WTC11 (cell line): ENCODE measurements around the gene PRR19. TPM values are rescaled to one million over a fixed set of nuclear protein-coding genes. Genes with fewer than 3 reads are reported as not detected.
A peak's percentile ranks its signal among the peaks of the same experiment; 100 is the strongest.

Source experiments
- ATAC-seq: fragments of 200-7000 bp; cut with Tn5 transposase; 2 replicates; pipeline ENCODE4 v1.10.0; 2021; ENCODE audit warnings: mild to moderate bottlenecking, moderate library complexity
- CTCF ChIA-PET: fragments of 300-600 bp; sonication (Branson Sonifier 250); formaldehyde crosslinking; loops from one replicate; lab custom pipeline; 2021; ENCODE audit warnings: antibody characterized with exemption; lab: Charles Lee
- POLR2A ChIA-PET: fragments of 350-600 bp; sonication (Branson Sonifier 250); formaldehyde crosslinking; loops from one replicate; lab custom pipeline; 2021; ENCODE audit warnings: antibody characterized with exemption; lab: Charles Lee
- DNase-seq: peaks from one replicate; pipeline ENCODE4 v3.0.0; 2021; ENCODE audit warnings: low spot score
- H3K27ac Mint-ChIP-seq: 2 replicates; pipeline ENCODE4 v1.8.0; 2021; ENCODE audit warnings: mixed read lengths
- H3K27me3 Mint-ChIP-seq: 2 replicates; pipeline ENCODE4 v1.8.0; 2021; ENCODE audit warnings: low read depth, mild to moderate bottlenecking, moderate library complexity, mixed read lengths
- H3K36me3 Mint-ChIP-seq: 2 replicates; pipeline ENCODE4 v1.8.0; 2021; ENCODE audit warnings: mixed read lengths
- H3K4me1 Mint-ChIP-seq: 2 replicates; pipeline ENCODE4 v1.8.0; 2022; ENCODE audit warnings: mixed read lengths
- H3K4me3 Mint-ChIP-seq: 2 replicates; pipeline ENCODE4 v1.8.0; 2021; ENCODE audit warnings: mild to moderate bottlenecking, moderate library complexity, mixed read lengths
- H3K9me3 Mint-ChIP-seq: 2 replicates; pipeline ENCODE4 v1.8.0; 2021; ENCODE audit warnings: mixed read lengths
- CDX4 ChIP-seq: fragments of 250-450 bp; sonication (Bioruptor Pico); IDR thresholded peaks from 2 replicates; pipeline ENCODE4 v1.9.0; 2021; ENCODE audit warnings: moderate library complexity, mild to moderate bottlenecking, inconsistent platforms, borderline replicate concordance
- CREM ChIP-seq: sonication (generic); formaldehyde crosslinking; IDR thresholded peaks from 2 replicates; pipeline ENCODE4 v1.8.1; 2022; ENCODE audit warnings: mild to moderate bottlenecking, missing genetic modification reagents, moderate library complexity
- CTCF ChIP-seq: fragments of 200-600 bp; IDR thresholded peaks from 2 replicates; pipeline ENCODE4 v1.8.0; 2022; ENCODE audit warnings: antibody characterized with exemption
- E2F4 ChIP-seq: sonication (generic); formaldehyde crosslinking; IDR thresholded peaks from 2 replicates; pipeline ENCODE4 v1.8.1; 2022; ENCODE audit warnings: low read depth, mild to moderate bottlenecking, moderate library complexity, missing genetic modification reagents, borderline replicate concordance
- ELF4 ChIP-seq: sonication (generic); formaldehyde crosslinking; IDR thresholded peaks from 2 replicates; pipeline ENCODE4 v1.8.1; 2022; ENCODE audit warnings: low read depth, mild to moderate bottlenecking, moderate library complexity, missing genetic modification reagents
- FOXP4 ChIP-seq: sonication (generic); formaldehyde crosslinking; IDR thresholded peaks from 2 replicates; pipeline ENCODE4 v1.8.0; 2022; ENCODE audit warnings: mild to moderate bottlenecking, missing genetic modification reagents
- GRHL2 ChIP-seq: fragments of 250-450 bp; sonication (Bioruptor Pico); IDR thresholded peaks from 2 replicates; pipeline ENCODE4 v1.8.0; 2022; ENCODE audit warnings: mild to moderate bottlenecking, moderate library complexity; ENCODE audit not compliant: insufficient replicate concordance, severe bottlenecking
- GTF2I ChIP-seq: fragments of 250-450 bp; sonication (Bioruptor Pico); conservative IDR thresholded peaks from 2 replicates; pipeline ENCODE4 v1.4.0; 2021; ENCODE audit warnings: mild to moderate bottlenecking
- IRF1 ChIP-seq: sonication (generic); formaldehyde crosslinking; IDR thresholded peaks from 2 replicates; pipeline ENCODE4 v1.8.0; 2023; ENCODE audit warnings: missing genetic modification reagents
- MAX ChIP-seq: sonication (generic); formaldehyde crosslinking; IDR thresholded peaks from 2 replicates; pipeline ENCODE4 v1.8.0; 2022; ENCODE audit warnings: mild to moderate bottlenecking, missing genetic modification reagents
- NFATC4 ChIP-seq: fragments of 250-450 bp; sonication (Bioruptor Pico); IDR thresholded peaks from 2 replicates; pipeline ENCODE4 v1.9.0; 2021; ENCODE audit warnings: mild to moderate bottlenecking
- NFE2L1 ChIP-seq: sonication (generic); formaldehyde crosslinking; IDR thresholded peaks from 2 replicates; pipeline ENCODE4 v1.8.1; 2023; ENCODE audit warnings: missing genetic modification reagents
- NR1H2 ChIP-seq: sonication (generic); formaldehyde crosslinking; IDR thresholded peaks from 2 replicates; pipeline ENCODE4 v1.9.0; 2021; ENCODE audit warnings: mild to moderate bottlenecking, moderate library complexity, missing genetic modification reagents
- NR2C2 ChIP-seq: sonication (generic); formaldehyde crosslinking; IDR thresholded peaks from 2 replicates; pipeline ENCODE4 v1.8.0; 2022; ENCODE audit warnings: mild to moderate bottlenecking, missing genetic modification reagents
- SOX15 ChIP-seq: fragments of 250-450 bp; sonication (Bioruptor Pico); IDR thresholded peaks from 2 replicates; pipeline ENCODE4 v1.9.0; 2021; ENCODE audit warnings: mild to moderate bottlenecking
- TCF7 ChIP-seq: sonication (generic); formaldehyde crosslinking; IDR thresholded peaks from 2 replicates; pipeline ENCODE4 v1.8.0; 2022; ENCODE audit warnings: mild to moderate bottlenecking, low read depth, missing genetic modification reagents, moderate library complexity
- TEAD4 ChIP-seq: sonication (generic); formaldehyde crosslinking; IDR thresholded peaks from 2 replicates; pipeline ENCODE4 v1.8.0; 2022; ENCODE audit warnings: mild to moderate bottlenecking, missing genetic modification reagents
- TP53 ChIP-seq: sonication (generic); formaldehyde crosslinking; IDR thresholded peaks from 2 replicates; pipeline ENCODE4 v1.8.1; 2023; ENCODE audit warnings: mild to moderate bottlenecking, missing genetic modification reagents
- ZMAT4 ChIP-seq: fragments of 250-450 bp; sonication (Bioruptor Pico); IDR thresholded peaks from 2 replicates; pipeline ENCODE4 v1.9.0; 2021; ENCODE audit warnings: mild to moderate bottlenecking
- ZNF219 ChIP-seq: sonication (generic); formaldehyde crosslinking; IDR thresholded peaks from 2 replicates; pipeline ENCODE4 v1.8.0; 2023; ENCODE audit warnings: missing genetic modification reagents, mild to moderate bottlenecking, borderline replicate concordance
- ZNF512 ChIP-seq: sonication (generic); formaldehyde crosslinking; IDR thresholded peaks from 2 replicates; pipeline ENCODE4 v1.8.1; 2022; ENCODE audit warnings: missing genetic modification reagents, borderline replicate concordance
- total RNA-seq: library from RNA; stranded (reverse); gene quantifications from 3 replicates; pipeline ENCODE4 v1.2.3, GENCODE V29; 2021

The PRR19 gene
- total RNA-seq, 1 experiment from 2014 or later, result 3.7 TPM

GRCh38 chr19:42294471-42295137 lies 7.3 kb upstream of the PRR19 start:
- ChIA-PET POLR2A (interaction anchor here (0.7 kb wide), 1 partner anchor 62 kb away, joined by 4 read pairs; no protein-coding TSS in a partner anchor), CTCF (interaction anchor here (0.5 to 3.6 kb wide), 12 partner anchors 9 to 224 kb away, joined by 3 to 30 read pairs (median 4); no protein-coding TSS in a partner anchor)
- H3K27me3 Mint-ChIP-seq, result no peaks in the 10 kb centered on the region
- TF ChIP-seq CREM (CRISPR knock-in tag) (no peak), E2F4 (CRISPR knock-in tag) (no peak), MAX (CRISPR knock-in tag) (no peak)
- DNase-seq (no peak), ATAC-seq (no peak)
- no peaks in the 10 kb centered on the region for H3K9me3 Mint-ChIP-seq
- H3K27ac Mint-ChIP-seq, result no peak overlapping the region
- no peak overlapping the region for H3K4me3 Mint-ChIP-seq
- H3K4me1 Mint-ChIP-seq, result peaks cover 15% of the 10 kb centered on the region
- peaks cover 25% of the 10 kb centered on the region for H3K36me3 Mint-ChIP-seq

GRCh38 chr19:42295342-42295741 lies 6.6 kb upstream of the PRR19 start:
- ChIA-PET POLR2A (interaction anchor here (0.7 kb wide), 1 partner anchor 63 kb away, joined by 4 read pairs; no protein-coding TSS in a partner anchor), CTCF (interaction anchor here (0.5 to 3.6 kb wide), 12 partner anchors 8 to 182 kb away, joined by 3 to 30 read pairs (median 4); partner anchors contain the start of gene TMEM145)
- no peaks in the 10 kb centered on the region for H3K27me3 Mint-ChIP-seq
- DNase-seq (no peak), ATAC-seq (no peak)
- peak overlapping the region; percentile 85; the same call in 1 of the 2 replicates for H3K27ac Mint-ChIP-seq
- H3K9me3 Mint-ChIP-seq, result no peaks in the 10 kb centered on the region
- no peak overlapping the region for H3K4me3 Mint-ChIP-seq
- TF ChIP-seq TEAD4 (CRISPR knock-in tag) (no peak), NFATC4 (CRISPR knock-in tag) (no peak), CTCF (no peak), TCF7 (CRISPR knock-in tag) (no peak), ELF4 (CRISPR knock-in tag) (no peak), SOX15 (CRISPR knock-in tag) (no peak), ZNF512 (CRISPR knock-in tag) (no peak), GTF2I (CRISPR knock-in tag) (no peak), NR2C2 (no peak), MAX (CRISPR knock-in tag) (no peak), TP53 (no peak), NFE2L1 (no peak), ZNF219 (CRISPR knock-in tag) (no peak), CDX4 (CRISPR knock-in tag) (no peak), NR1H2 (no peak), ZMAT4 (CRISPR knock-in tag) (no peak), GRHL2 (CRISPR knock-in tag) (no peak), FOXP4 (no peak), IRF1 (CRISPR knock-in tag) (no peak)
- H3K36me3 Mint-ChIP-seq, result peaks cover 28% of the 10 kb centered on the region
- H3K4me1 Mint-ChIP-seq, result peaks cover 15% of the 10 kb centered on the region
